ENCODE data around the gene COA1.
"Not testable (repeated sequence)": the region's sequence is repeated elsewhere in the genome, so short reads cannot be mapped to it uniquely, and the experiment has no call there.

COA1 gene

DNA sequence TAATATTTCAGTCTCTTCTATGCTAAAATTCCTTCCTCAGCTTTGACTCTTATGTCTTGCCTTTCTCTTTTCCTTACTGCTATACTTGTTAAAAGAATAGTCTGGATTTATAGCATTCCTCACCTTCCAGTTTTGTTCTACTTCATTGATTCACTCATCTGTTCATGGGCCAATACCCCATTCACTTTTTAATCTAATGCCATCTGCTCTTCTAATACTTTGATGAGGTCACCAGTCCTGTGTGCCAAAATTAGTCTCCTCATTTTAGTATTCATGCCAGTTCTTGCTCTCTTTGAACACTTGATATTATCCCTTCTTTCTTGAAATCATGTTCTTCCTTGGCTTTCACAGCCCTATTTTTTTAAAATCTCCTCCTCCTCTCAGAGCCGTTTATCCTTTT lies 127.1 kb downstream of the COA1 start:
- H3K4me3 ChIP-seq (ENCODE audit: low read length) = no peak overlapping the region
- 100% methylated on average over 1 of the region's 1 CpG for WGBS
- peaks cover 4% of the 10 kb centered on the region; the same call in 1 of the 2 replicates for H3K9me3 ChIP-seq (ENCODE audit: insufficient read depth, low read depth, low read length)
- H3K27me3 ChIP-seq (ENCODE audit: insufficient read depth, low read length) = no peaks in the 10 kb centered on the region
- H3K36me3 ChIP-seq (ENCODE audit: insufficient read depth, low read length) = 0 out of 2 replicates have a peak, but pooled peaks cover 8% of the 10 kb centered on the region
- no peak overlapping the region for H3K27ac ChIP-seq (ENCODE audit: low read depth, low read length)
- H3K4me1 ChIP-seq (ENCODE audit: insufficient read depth, low read length) = peaks cover 7% of the 10 kb centered on the region
- H3K9ac ChIP-seq (ENCODE audit: low read depth, low read length) = no peak overlapping the region

DNA sequence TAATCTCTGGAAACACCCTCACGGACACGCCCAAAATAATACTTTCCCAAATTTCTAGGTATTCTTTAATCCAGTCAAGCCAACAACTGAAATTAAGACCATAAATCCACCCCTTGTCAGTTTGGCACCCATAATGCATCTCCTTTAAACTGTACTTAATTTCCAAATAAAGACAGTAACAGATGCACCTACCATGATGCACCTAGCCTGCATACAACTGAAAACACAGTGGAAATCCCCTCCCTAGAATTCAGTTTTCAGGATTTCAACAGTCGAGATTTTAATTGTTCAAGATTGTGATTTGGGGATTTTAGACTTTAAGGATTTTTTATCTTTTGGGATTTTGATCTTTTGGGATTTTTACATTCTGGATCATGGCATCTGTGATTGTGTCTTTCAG lies 129.3 kb downstream of the COA1 start:
- WGBS = 98% methylated on average over 3 of the region's 3 CpGs
- Histone ChIP-seq H3K27me3 (ENCODE audit: insufficient read depth, low read length) (no peaks in the 10 kb centered on the region), H3K4me1 (ENCODE audit: insufficient read depth, low read length) (peaks cover 7% of the 10 kb centered on the region), H3K27ac (ENCODE audit: low read depth, low read length) (no peak overlapping the region), H3K9ac (ENCODE audit: low read depth, low read length) (no peak overlapping the region), H3K36me3 (ENCODE audit: insufficient read depth, low read length) (peaks cover 16% of the 10 kb centered on the region), H3K9me3 (ENCODE audit: insufficient read depth, low read depth, low read length) (peaks cover 4% of the 10 kb centered on the region; the same call in 1 of the 2 replicates), H3K4me3 (ENCODE audit: low read length) (no peak overlapping the region)

DNA sequence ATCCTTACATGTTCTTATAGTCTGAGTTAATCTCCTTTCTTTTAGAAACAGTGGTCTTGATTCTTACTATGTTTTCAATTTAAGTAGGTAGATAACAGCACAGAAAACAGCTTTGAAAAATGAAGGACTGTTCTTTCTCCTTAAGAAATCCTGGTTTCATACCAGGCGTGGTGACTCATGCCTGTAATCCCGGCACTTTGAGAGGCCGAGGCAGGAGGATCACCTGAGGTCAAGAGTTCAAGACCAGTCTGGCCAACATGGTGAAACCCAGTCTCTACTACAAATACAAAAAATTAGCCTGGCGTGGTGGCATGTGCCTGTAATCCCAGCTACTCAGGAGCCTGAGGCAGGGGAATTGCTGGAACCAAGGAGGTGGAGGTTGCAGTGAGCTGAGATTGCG lies 132.9 kb downstream of the COA1 start:
- WGBS = 95% methylated on average over 5 of the region's 5 CpGs
- H3K27me3 ChIP-seq (ENCODE audit: insufficient read depth, low read length); H3K27ac ChIP-seq (ENCODE audit: low read depth, low read length); H3K9me3 ChIP-seq (ENCODE audit: insufficient read depth, low read depth, low read length); H3K4me1 ChIP-seq (ENCODE audit: insufficient read depth, low read length); H3K9ac ChIP-seq (ENCODE audit: low read depth, low read length); H3K4me3 ChIP-seq (ENCODE audit: low read length): not testable (repeated sequence)
- H3K36me3 ChIP-seq (ENCODE audit: insufficient read depth, low read length) = peaks cover 16% of the 10 kb centered on the region

DNA sequence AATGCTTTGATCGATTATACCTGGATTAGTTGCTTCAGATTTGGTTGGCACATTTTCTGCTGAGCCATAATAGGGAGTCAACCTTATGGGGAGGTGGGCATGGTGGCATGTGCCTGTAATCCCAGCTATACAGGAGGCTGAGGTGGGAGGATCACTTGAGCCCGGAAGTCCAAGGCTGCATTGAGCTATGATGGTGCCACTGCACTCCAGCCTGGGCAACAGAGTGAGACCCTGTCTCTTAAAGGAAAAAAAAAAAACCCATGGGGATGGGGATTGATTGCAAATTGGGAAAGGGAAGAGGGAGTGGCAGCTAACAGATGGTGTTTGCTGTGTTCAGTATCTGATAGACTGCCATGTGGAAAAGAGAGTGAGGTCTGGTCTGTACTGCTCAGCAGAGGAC lies 135.3 kb downstream of the COA1 start:
- WGBS = 95% methylated on average over 2 of the region's 2 CpGs
- H3K4me1 ChIP-seq (ENCODE audit: insufficient read depth, low read length) = 0 out of 2 replicates have a peak, but pooled peaks cover 4% of the 10 kb centered on the region
- no peaks in the 10 kb centered on the region for H3K9me3 ChIP-seq (ENCODE audit: insufficient read depth, low read depth, low read length)
- H3K27ac ChIP-seq (ENCODE audit: low read depth, low read length) = no peak overlapping the region
- H3K4me3 ChIP-seq (ENCODE audit: low read length) = no peak overlapping the region
- no peaks in the 10 kb centered on the region for H3K27me3 ChIP-seq (ENCODE audit: insufficient read depth, low read length)
- H3K36me3 ChIP-seq (ENCODE audit: insufficient read depth, low read length) = peaks cover 12% of the 10 kb centered on the region
- no peak overlapping the region for H3K9ac ChIP-seq (ENCODE audit: low read depth, low read length)

DNA sequence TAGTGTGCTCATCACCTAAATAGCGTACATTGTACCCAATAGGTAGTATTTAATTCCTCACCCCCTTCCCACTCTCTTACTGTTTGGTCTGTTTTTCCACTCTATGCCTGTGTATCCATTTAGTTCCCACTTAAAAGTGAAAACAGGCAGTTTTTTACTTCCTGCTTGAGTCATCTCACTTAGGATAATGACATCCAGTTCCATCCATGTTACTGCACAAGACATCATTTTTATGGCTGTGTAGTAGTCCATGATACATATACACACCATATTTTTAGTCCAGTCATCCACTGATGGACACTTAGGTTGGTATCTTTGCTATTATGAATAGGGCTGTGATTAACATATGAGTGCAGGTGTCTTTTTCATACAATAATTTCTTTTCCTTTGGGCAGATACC lies 136.3 kb downstream of the COA1 start:
- Histone ChIP-seq H3K4me1 (ENCODE audit: insufficient read depth, low read length) (0 out of 2 replicates have a peak, but pooled peaks cover 4% of the 10 kb centered on the region), H3K27ac (ENCODE audit: low read depth, low read length) (no peak overlapping the region), H3K36me3 (ENCODE audit: insufficient read depth, low read length) (peaks cover 11% of the 10 kb centered on the region), H3K27me3 (ENCODE audit: insufficient read depth, low read length) (no peaks in the 10 kb centered on the region), H3K9ac (ENCODE audit: low read depth, low read length) (no peak overlapping the region), H3K9me3 (ENCODE audit: insufficient read depth, low read depth, low read length) (no peaks in the 10 kb centered on the region), H3K4me3 (ENCODE audit: low read length) (no peak overlapping the region)
- WGBS = 83% methylated on average over 1 of the region's 1 CpG

DNA sequence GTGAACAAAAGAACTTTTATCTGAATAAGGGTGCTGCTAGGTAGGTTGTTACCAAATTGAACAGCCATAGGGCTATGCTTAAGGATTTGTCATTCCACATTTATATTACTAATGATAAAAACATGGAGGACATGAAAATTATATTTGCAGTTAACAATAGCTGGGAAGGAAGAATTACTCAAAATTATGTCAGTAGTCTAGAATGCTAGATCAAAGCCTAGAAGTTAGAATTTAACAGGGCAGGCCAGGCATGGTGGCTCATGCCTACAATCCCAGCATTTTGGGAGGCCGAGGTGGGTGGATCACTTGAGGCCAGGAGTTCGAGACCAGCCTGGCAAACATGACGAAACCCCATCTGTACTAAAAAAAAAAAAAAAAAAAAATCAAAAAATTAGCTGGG lies 137.0 kb downstream of the COA1 start:
- Histone ChIP-seq H3K27me3 (ENCODE audit: insufficient read depth, low read length) (no peaks in the 10 kb centered on the region), H3K4me3 (ENCODE audit: low read length) (no peak overlapping the region), H3K9ac (ENCODE audit: low read depth, low read length) (no peak overlapping the region), H3K27ac (ENCODE audit: low read depth, low read length) (no peak overlapping the region), H3K36me3 (ENCODE audit: insufficient read depth, low read length) (peaks cover 9% of the 10 kb centered on the region), H3K9me3 (ENCODE audit: insufficient read depth, low read depth, low read length) (no peaks in the 10 kb centered on the region), H3K4me1 (ENCODE audit: insufficient read depth, low read length) (0 out of 2 replicates have a peak, but pooled peaks cover 4% of the 10 kb centered on the region)
- 98% methylated on average over 2 of the region's 3 CpGs for WGBS

DNA sequence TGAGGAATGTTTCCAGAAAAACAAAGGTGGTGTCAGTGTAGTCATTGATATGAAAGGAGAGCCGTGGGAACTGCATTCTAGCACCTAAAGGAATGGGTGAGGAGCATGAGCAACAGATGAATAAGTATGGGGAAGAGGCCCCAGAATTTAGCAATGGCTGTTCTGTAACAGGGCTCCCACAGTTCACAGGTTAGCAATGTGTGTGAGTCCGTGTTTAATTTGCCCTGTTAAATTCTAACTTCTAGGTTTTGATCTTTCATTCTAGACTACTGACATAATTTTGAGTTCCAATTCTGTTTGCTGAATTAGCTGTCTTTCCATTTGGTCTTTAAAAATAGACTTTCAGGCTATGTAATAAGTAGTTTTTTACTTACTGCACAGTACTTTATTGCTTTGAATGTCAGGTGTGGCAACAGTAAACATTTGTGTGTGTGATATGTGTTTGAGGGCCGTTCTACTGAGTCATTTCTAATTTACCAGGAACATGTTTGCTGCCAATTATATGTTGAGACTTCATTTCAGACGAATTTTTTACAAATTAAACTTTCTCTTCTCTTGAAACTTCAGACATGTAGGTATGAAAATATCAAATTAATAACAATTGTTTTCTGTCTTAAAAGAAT lies 137.7 kb downstream of the COA1 start:
- Histone ChIP-seq H3K4me3 (ENCODE audit: low read length) (no peak overlapping the region), H3K27me3 (ENCODE audit: insufficient read depth, low read length) (no peaks in the 10 kb centered on the region), H3K27ac (ENCODE audit: low read depth, low read length) (no peak overlapping the region), H3K36me3 (ENCODE audit: insufficient read depth, low read length) (peaks cover 7% of the 10 kb centered on the region), H3K9ac (ENCODE audit: low read depth, low read length) (no peak overlapping the region), H3K4me1 (ENCODE audit: insufficient read depth, low read length) (0 out of 2 replicates have a peak, but pooled peaks cover 4% of the 10 kb centered on the region), H3K9me3 (ENCODE audit: insufficient read depth, low read depth, low read length) (no peaks in the 10 kb centered on the region)
- WGBS = 89% methylated on average over 3 of the region's 4 CpGs

DNA sequence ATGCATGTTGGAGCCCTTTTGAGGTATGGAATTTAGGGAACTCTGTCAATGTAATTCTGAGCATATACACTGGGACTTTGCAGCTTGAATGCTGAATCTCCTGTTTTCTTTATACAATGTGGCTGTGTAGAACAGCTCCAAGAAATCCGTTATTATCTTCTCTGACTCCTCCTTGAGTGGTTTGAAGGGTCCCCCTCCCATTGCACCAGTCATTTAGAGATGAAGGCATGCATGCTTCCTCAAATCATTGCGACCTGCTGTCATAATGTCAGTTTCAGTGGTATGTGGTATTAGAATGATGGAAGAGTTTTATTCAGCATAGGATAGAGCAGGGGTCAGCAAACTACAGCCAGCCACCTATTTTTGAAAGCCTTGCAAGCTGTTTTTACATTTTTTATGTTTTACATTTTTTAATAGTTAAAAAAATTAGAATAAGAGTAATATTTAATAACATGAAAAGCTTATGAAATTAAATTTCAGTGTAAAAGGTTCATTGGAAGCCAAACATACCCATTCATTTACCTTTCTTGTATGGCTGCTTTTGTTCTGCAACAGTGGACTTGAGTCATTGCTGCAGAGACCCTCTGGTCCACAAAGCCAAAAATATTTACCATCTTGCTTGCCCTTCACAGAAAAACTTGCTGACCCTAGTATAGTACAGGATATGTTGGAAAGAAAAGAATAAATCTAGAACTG lies 138.3 kb downstream of the COA1 start:
- no peaks in the 10 kb centered on the region for H3K27me3 ChIP-seq (ENCODE audit: insufficient read depth, low read length)
- H3K4me1 ChIP-seq (ENCODE audit: insufficient read depth, low read length) = 0 out of 2 replicates have a peak, but pooled peaks cover 4% of the 10 kb centered on the region
- no peak overlapping the region for H3K9ac ChIP-seq (ENCODE audit: low read depth, low read length)
- no peaks in the 10 kb centered on the region for H3K9me3 ChIP-seq (ENCODE audit: insufficient read depth, low read depth, low read length)
- 82% methylated on average over 2 of the region's 2 CpGs for WGBS
- H3K4me3 ChIP-seq (ENCODE audit: low read length) = no peak overlapping the region
- no peak overlapping the region for H3K27ac ChIP-seq (ENCODE audit: low read depth, low read length)
- peaks cover 2% of the 10 kb centered on the region for H3K36me3 ChIP-seq (ENCODE audit: insufficient read depth, low read length)

DNA sequence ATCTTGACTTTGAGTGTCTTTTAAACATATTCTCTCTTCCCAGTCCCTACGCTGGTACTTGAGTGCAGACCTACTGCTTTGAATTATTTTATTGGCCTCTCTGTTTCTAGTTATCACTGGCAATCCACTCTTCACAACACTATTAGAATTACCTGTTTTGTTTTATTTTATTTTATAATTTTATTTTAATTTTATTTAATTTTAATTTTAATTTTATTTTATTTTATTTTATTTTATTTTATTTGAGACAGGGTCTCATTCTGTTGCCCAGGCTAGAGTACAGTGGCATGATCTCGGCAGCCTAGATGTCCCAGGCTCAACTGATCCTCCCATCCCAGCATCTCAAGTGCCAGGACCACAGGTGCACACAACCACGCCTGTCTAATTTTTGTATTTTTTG lies 139.6 kb downstream of the COA1 start:
- H3K9ac ChIP-seq (ENCODE audit: low read depth, low read length) = no peak overlapping the region
- H3K4me1 ChIP-seq (ENCODE audit: insufficient read depth, low read length) = peaks cover 6% of the 10 kb centered on the region; the same call in 1 of the 2 replicates
- WGBS = 96% methylated on average over 3 of the region's 3 CpGs
- H3K4me3 ChIP-seq (ENCODE audit: low read length) = no peak overlapping the region
- no peaks in the 10 kb centered on the region for H3K36me3 ChIP-seq (ENCODE audit: insufficient read depth, low read length)
- no peak overlapping the region for H3K27ac ChIP-seq (ENCODE audit: low read depth, low read length)
- no peaks in the 10 kb centered on the region for H3K9me3 ChIP-seq (ENCODE audit: insufficient read depth, low read depth, low read length)
- H3K27me3 ChIP-seq (ENCODE audit: insufficient read depth, low read length) = peaks cover 5% of the 10 kb centered on the region; the same call in 1 of the 2 replicates
